H9 (cell line): Measurements from ENCODE around the gene AKAP12. TPM values are rescaled to one million over a fixed set of nuclear protein-coding genes. Genes with fewer than 3 reads are reported as not detected.

Source experiments
- DNase-seq: peaks from one replicate; pipeline ENCODE4 v3.0.0-alpha.2; 2017
- H2AFZ ChIP-seq: one replicate; pipeline ENCODE4 v1.6.1; 2013; ENCODE audit warnings: mild to moderate bottlenecking, low read length, control low read depth, moderate library complexity
- H2AK5ac ChIP-seq: 2 replicates; pipeline ENCODE4 v1.6.1; 2013; ENCODE audit warnings: low read length, control low read depth, mixed read lengths; ENCODE audit not compliant: insufficient read length
- H2BK120ac ChIP-seq: one replicate; pipeline ENCODE4 v1.6.1; 2013; ENCODE audit warnings: low read depth, mild to moderate bottlenecking, low read length, control low read depth, inconsistent platforms; ENCODE audit not compliant: poor library complexity, severe bottlenecking
- H2BK12ac ChIP-seq: 2 replicates; pipeline ENCODE4 v1.6.1; 2013; ENCODE audit warnings: low read length, control low read depth, mixed read lengths, low read depth; ENCODE audit not compliant: insufficient read length
- H2BK15ac ChIP-seq: 2 replicates; pipeline ENCODE4 v1.6.1; 2013; ENCODE audit warnings: low read depth, low read length, control low read depth
- H2BK20ac ChIP-seq: one replicate; pipeline ENCODE4 v1.6.1; 2013; ENCODE audit warnings: low read depth, mild to moderate bottlenecking, low read length, control low read depth, inconsistent platforms; ENCODE audit not compliant: poor library complexity, severe bottlenecking
- H2BK5ac ChIP-seq: 2 replicates; pipeline ENCODE4 v1.6.1; 2013; ENCODE audit warnings: low read length, control low read depth, mixed read lengths; ENCODE audit not compliant: insufficient read length
- H3K14ac ChIP-seq: 2 replicates; pipeline ENCODE4 v1.6.1; 2013; ENCODE audit warnings: low read length, control low read depth; ENCODE audit not compliant: insufficient read depth
- H3K18ac ChIP-seq: 2 replicates; pipeline ENCODE4 v1.6.1; 2013; ENCODE audit warnings: low read depth, mild to moderate bottlenecking, mixed read lengths, low read length, control low read depth; ENCODE audit not compliant: insufficient read length
- H3K23ac ChIP-seq: 2 replicates; pipeline ENCODE4 v1.6.1; 2013; ENCODE audit warnings: low read length, control low read depth, mixed read lengths, low read depth; ENCODE audit not compliant: insufficient read length
- H3K23me2 ChIP-seq: 2 replicates; pipeline ENCODE4 v1.6.1; 2013; ENCODE audit warnings: low read depth, mild to moderate bottlenecking, mixed read lengths, low read length, control low read depth; ENCODE audit not compliant: insufficient read length, poor library complexity, severe bottlenecking
- H3K27ac ChIP-seq: 2 replicates; pipeline ENCODE4 v1.5.1; 2013; ENCODE audit warnings: low read length, control low read depth, mixed read lengths, low read depth; ENCODE audit not compliant: insufficient read length
- H3K27me3 ChIP-seq: 2 replicates; pipeline ENCODE4 v1.6.1; 2013; ENCODE audit warnings: low read length, control low read depth, inconsistent platforms; ENCODE audit not compliant: insufficient read depth
- H3K4ac ChIP-seq: 2 replicates; pipeline ENCODE4 v1.6.1; 2013; ENCODE audit warnings: low read depth, mild to moderate bottlenecking, control low read depth, inconsistent platforms, low read length, moderate library complexity
- H3K4me1 ChIP-seq: 2 replicates; pipeline ENCODE4 v1.6.1; 2013; ENCODE audit warnings: low read length, control low read depth, inconsistent platforms; ENCODE audit not compliant: insufficient read depth
- H3K4me2 ChIP-seq: 2 replicates; pipeline ENCODE4 v1.6.1; 2013; ENCODE audit warnings: low read length, control low read depth, mixed read lengths; ENCODE audit not compliant: insufficient read length, insufficient read depth
- H3K56ac ChIP-seq: 2 replicates; pipeline ENCODE4 v1.6.1; 2013; ENCODE audit warnings: low read depth, mild to moderate bottlenecking, mixed read lengths, low read length, control low read depth; ENCODE audit not compliant: insufficient read length
- H3K79me1 ChIP-seq: 2 replicates; pipeline ENCODE4 v1.6.1; 2013; ENCODE audit warnings: low read depth, mild to moderate bottlenecking, moderate library complexity, low read length, control low read depth, inconsistent platforms; ENCODE audit not compliant: insufficient read depth, poor library complexity, severe bottlenecking
- H3K79me2 ChIP-seq: 2 replicates; pipeline ENCODE4 v1.6.1; 2013; ENCODE audit warnings: low read length, control low read depth, inconsistent platforms; ENCODE audit not compliant: insufficient read depth
- H3K9ac ChIP-seq: 2 replicates; pipeline ENCODE4 v1.6.1; 2013; ENCODE audit warnings: low read length, control low read depth, mixed read lengths; ENCODE audit not compliant: insufficient read length; ENCODE audit errors: extremely low read depth
- H3K9me3 ChIP-seq: one replicate; pipeline ENCODE4 v1.6.1; 2013; ENCODE audit warnings: low read depth, low read length, inconsistent platforms; ENCODE audit not compliant: control insufficient read depth
- H3T11ph ChIP-seq: one replicate; pipeline ENCODE4 v1.6.1; 2013; ENCODE audit warnings: mild to moderate bottlenecking, low read length, control low read depth, inconsistent platforms
- H4K20me1 ChIP-seq: one replicate; pipeline ENCODE4 v1.6.1; 2013; ENCODE audit not compliant: control insufficient read depth, insufficient read length, insufficient read depth
- H4K5ac ChIP-seq: 2 replicates; pipeline ENCODE4 v1.6.1; 2013; ENCODE audit warnings: low read depth, mild to moderate bottlenecking, mixed read lengths, low read length, control low read depth; ENCODE audit not compliant: insufficient read length
- H4K8ac ChIP-seq: replicated peaks from 2 replicates; pipeline ENCODE4 v1.6.1; 2013; ENCODE audit warnings: low read length, control low read depth, mixed read lengths, low read depth; ENCODE audit not compliant: insufficient read length
- H4K91ac ChIP-seq: 2 replicates; pipeline ENCODE4 v1.6.1; 2013; ENCODE audit warnings: low read depth, mild to moderate bottlenecking, moderate library complexity, mixed read lengths, low read length, control low read depth; ENCODE audit not compliant: insufficient read length
- H3K27ac Mint-ChIP-seq, 3 experiments: 2 replicates in 2 of 3; 3 replicates in 1 of 3; pipeline ENCODE4 v1.8.0; 2020 to 2021; ENCODE audit warnings: mixed read lengths in 3 of 3, mild to moderate bottlenecking in 1 of 3, moderate library complexity in 1 of 3
- H3K27me3 Mint-ChIP-seq: 2 replicates; pipeline ENCODE4 v1.8.0; 2021; ENCODE audit warnings: low read depth, mild to moderate bottlenecking, moderate library complexity, mixed read lengths
- H3K36me3 Mint-ChIP-seq, 3 experiments: 2 replicates in 2 of 3; 3 replicates in 1 of 3; pipeline ENCODE4 v1.8.0; 2020 to 2021; ENCODE audit warnings: low read depth in 3 of 3, mixed read lengths in 3 of 3; ENCODE audit not compliant: insufficient read depth in 1 of 3
- H3K4me1 Mint-ChIP-seq, 2 experiments: 2 replicates each; pipeline ENCODE4 v1.8.0; 2020; ENCODE audit warnings: mixed read lengths in 2 of 2
- H3K4me3 Mint-ChIP-seq, 2 experiments: 2 replicates in 1 of 2; 3 replicates in 1 of 2; pipeline ENCODE4 v1.8.0; 2020 to 2021; ENCODE audit warnings: mild to moderate bottlenecking in 2 of 2, mixed read lengths in 2 of 2, moderate library complexity in 1 of 2
- H3K9me3 Mint-ChIP-seq, 2 experiments: 2 replicates in 1 of 2; 3 replicates in 1 of 2; pipeline ENCODE4 v1.8.0; 2020; ENCODE audit warnings: mild to moderate bottlenecking in 2 of 2, mixed read lengths in 2 of 2, moderate library complexity in 1 of 2
- WGBS: extraction: QIAGEN DNeasy Blood & Tissue Kit; methylation state at CpG from one replicate; pipeline ENCODE4 v1.1.7; 2013; ENCODE audit warnings: missing lambda C conversion rate, low lambda C conversion rate, mixed read lengths; ENCODE audit not compliant: insufficient read length; ENCODE audit errors: extremely low coverage; 5-methylcytosine and 5-hydroxymethylcytosine counted together
- total RNA-seq: library from RNA; stranded (reverse); gene quantifications from 2 replicates; pipeline ENCODE4 v1.2.1, GENCODE V29; 2021
- TF ChIP-seq, protein P1 (sequence below): fragments of 200-600 bp; sonication (generic); conservative IDR thresholded peaks from 3 replicates; pipeline ENCODE4 v1.8.0; 2021; ENCODE audit warnings: antibody characterized with exemption, mild to moderate bottlenecking

The AKAP12 gene
- total RNA-seq, 1 experiment from 2014 or later = 52.3 TPM

DNA sequence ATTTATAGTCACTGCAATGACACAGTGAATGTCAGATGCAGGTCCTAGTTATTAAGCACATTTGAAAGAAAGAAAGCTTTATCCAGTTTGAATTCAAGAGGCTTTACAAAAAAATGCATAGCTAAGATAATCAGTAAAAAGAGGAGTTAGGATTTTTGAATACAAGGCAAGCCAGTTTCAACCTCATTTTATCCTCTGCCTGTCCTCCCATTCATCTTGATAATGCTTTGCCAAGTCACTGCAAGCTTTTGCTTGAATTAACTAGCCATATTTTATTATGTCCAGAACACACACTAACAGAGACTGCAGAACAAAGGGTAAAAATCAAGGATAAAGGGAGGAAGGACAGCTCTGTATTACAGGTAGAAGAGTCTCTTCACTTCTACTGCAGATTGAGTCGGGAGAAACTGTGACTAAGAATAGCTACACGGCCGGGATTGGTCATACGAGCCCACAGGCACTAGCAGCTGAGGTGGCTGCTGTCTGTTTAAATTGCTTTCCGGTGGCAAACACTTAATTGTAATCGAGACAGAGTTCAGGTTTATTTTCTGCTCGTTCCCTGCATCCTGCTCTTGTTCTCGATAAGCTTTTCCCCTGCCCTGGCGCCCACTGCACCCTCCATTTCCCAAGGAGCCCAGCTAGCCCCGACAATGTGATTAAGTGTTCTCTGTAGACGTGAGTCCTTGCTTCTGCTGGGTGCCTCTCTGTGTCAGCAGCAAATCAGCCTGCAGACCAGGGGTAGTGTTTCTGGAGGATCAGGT lies 30.5 kb upstream of the AKAP12 start:
- Histone ChIP-seq H3K18ac (no peak overlapping the region), H3K4ac (no peak overlapping the region), H3K79me1 (no peaks in the 10 kb centered on the region), H4K5ac (no peak overlapping the region), H4K91ac (no peak overlapping the region), H3T11ph (no peak overlapping the region), H4K20me1 (no peaks in the 10 kb centered on the region), H2BK120ac (no peak overlapping the region), H2BK5ac (no peak overlapping the region), H3K27me3 (no peaks in the 10 kb centered on the region), H3K4me1 (no peaks in the 10 kb centered on the region), H3K23ac (no peak overlapping the region), H2BK15ac (no peak overlapping the region), H3K9ac (no peak overlapping the region), H3K79me2 (no peaks in the 10 kb centered on the region), H2BK20ac (no peak overlapping the region), H4K8ac (no peak overlapping the region), H3K27ac (no peak overlapping the region), H3K56ac (no peak overlapping the region), H2AK5ac (no peak overlapping the region), H3K14ac (no peak overlapping the region), H3K23me2 (no peaks in the 10 kb centered on the region), H3K9me3 (no peaks in the 10 kb centered on the region), H2BK12ac (no peak overlapping the region), H3K4me2 (no peak overlapping the region), H2AFZ (no peak overlapping the region)
- Mint-ChIP-seq H3K9me3 (peaks cover 21 to 29% of the 10 kb centered on the region in 2 experiments), H3K4me1 (peaks cover 7 to 11% of the 10 kb centered on the region in 2 experiments), H3K27ac (no peak overlapping the region; a peak in 1 of 7 replicates), H3K36me3 (peaks cover 7 to 14% (median 9%) of the 10 kb centered on the region in 3 experiments; a peak in 6 of 7 replicates), H3K4me3 (no peak overlapping the region), H3K27me3 (no peaks in the 10 kb centered on the region)
- WGBS = no CpG with 5 or more reads among the region's 11 CpGs
- DNase-seq = no peak
- TF ChIP-seq, protein P1, sequence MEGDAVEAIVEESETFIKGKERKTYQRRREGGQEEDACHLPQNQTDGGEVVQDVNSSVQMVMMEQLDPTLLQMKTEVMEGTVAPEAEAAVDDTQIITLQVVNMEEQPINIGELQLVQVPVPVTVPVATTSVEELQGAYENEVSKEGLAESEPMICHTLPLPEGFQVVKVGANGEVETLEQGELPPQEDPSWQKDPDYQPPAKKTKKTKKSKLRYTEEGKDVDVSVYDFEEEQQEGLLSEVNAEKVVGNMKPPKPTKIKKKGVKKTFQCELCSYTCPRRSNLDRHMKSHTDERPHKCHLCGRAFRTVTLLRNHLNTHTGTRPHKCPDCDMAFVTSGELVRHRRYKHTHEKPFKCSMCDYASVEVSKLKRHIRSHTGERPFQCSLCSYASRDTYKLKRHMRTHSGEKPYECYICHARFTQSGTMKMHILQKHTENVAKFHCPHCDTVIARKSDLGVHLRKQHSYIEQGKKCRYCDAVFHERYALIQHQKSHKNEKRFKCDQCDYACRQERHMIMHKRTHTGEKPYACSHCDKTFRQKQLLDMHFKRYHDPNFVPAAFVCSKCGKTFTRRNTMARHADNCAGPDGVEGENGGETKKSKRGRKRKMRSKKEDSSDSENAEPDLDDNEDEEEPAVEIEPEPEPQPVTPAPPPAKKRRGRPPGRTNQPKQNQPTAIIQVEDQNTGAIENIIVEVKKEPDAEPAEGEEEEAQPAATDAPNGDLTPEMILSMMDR = no peak
